K562 (cell line): ENCODE results near the gene YAF2. TPM values are rescaled to one million over a fixed set of nuclear protein-coding genes. Genes with fewer than 3 reads are reported as not detected.

ENCODE experiments used
- ARID2 ChIP-seq: fragments of 450-650 bp; IDR thresholded peaks from 2 replicates; pipeline ENCODE4 v1.6.1; 2017; ENCODE audit warnings: antibody characterized with exemption, mild to moderate bottlenecking
- C11orf30 ChIP-seq: fragments of 450-650 bp; IDR thresholded peaks from 2 replicates; pipeline ENCODE4 v1.6.1; 2016; ENCODE audit warnings: low read depth, mild to moderate bottlenecking
- GTF2E2 ChIP-seq: fragments of 200-800 bp; sonication (Bioruptor generic); IDR thresholded peaks from 2 replicates; pipeline ENCODE4 v1.6.1; 2016; ENCODE audit warnings: missing genetic modification characterization, missing compliant biosample characterization
- MLLT1 ChIP-seq, 2 experiments: fragments of 450-650 bp; IDR thresholded peaks; 2 replicates each; pipeline ENCODE4 v1.6.1; 2016
- NCOA2 ChIP-seq, 2 experiments: fragments of 450-650 bp; IDR thresholded peaks; 2 replicates each; pipeline ENCODE4 v1.6.1; 2018; ENCODE audit warnings: mild to moderate bottlenecking in 2 of 2, moderate library complexity in 1 of 2; ENCODE audit not compliant: partially characterized antibody in 2 of 2
- NR4A1 ChIP-seq, 2 experiments: fragments of 250-450 bp in 1 of 2; fragments of 450-650 bp in 1 of 2; sonication (Bioruptor Pico) in 1 of 2; IDR thresholded peaks; 2 replicates each; pipeline versions ENCODE4 v1.4.0 to v1.6.1; 2016 to 2020; ENCODE audit warnings: mild to moderate bottlenecking in 2 of 2, missing compliant biosample characterization in 1 of 2, missing genetic modification characterization in 1 of 2, moderate library complexity in 1 of 2
- SAFB2 ChIP-seq: fragments of 200-400 bp; formaldehyde crosslinking; IDR thresholded peaks from 2 replicates; pipeline ENCODE4 v1.6.1; 2018; ENCODE audit warnings: borderline replicate concordance, low read length, low read depth, moderate library complexity; ENCODE audit not compliant: severe bottlenecking
- SRSF3 ChIP-seq: fragments of 200-400 bp; formaldehyde crosslinking; IDR thresholded peaks from 2 replicates; pipeline ENCODE4 v1.6.1; 2016; ENCODE audit warnings: mild to moderate bottlenecking, low read length, moderate library complexity; ENCODE audit not compliant: insufficient read depth
- SRSF9 ChIP-seq: fragments of 200-400 bp; formaldehyde crosslinking; IDR thresholded peaks from 2 replicates; pipeline ENCODE4 v1.6.1; 2017; ENCODE audit warnings: low read depth, low read length, borderline replicate concordance
- TEAD1 ChIP-seq, 2 experiments: fragments of 450-650 bp in 1 of 2; sonication (generic) in 1 of 2; formaldehyde crosslinking; IDR thresholded peaks; 2 replicates each; pipeline versions ENCODE4 v1.4.0 to v1.8.0; 2020 to 2022; ENCODE audit warnings: mild to moderate bottlenecking in 2 of 2, missing genetic modification reagents in 1 of 2
- ZNF408 ChIP-seq: fragments of 250-450 bp; sonication (Bioruptor Pico); IDR thresholded peaks from 2 replicates; pipeline ENCODE4 v1.4.0; 2020; ENCODE audit warnings: low read depth, mild to moderate bottlenecking, moderate library complexity
- polyA plus RNA-seq, 8 experiments: library from polyadenylated mRNA; depleted of rRNA in 4 of 8; stranded (reverse) in 5 of 8; unstranded in 3 of 8; fragments of >200 nt; fragmentation: Nextera tagmentation in 2 of 8; fragmentation: Illumina TruSeq in 1 of 8; extraction: Ambion mirVana in 2 of 8; extraction: Trizol in 1 of 8; gene quantifications; 2 replicates each; pipeline versions ENCODE4 v1.2.1 to v1.2.3, GENCODE V29; 2011 to 2014; ENCODE audit warnings: inconsistent platforms in 1 of 8, missing spikeins in 1 of 8
- total RNA-seq, 7 experiments: library from RNA; depleted of rRNA in 6 of 7; stranded (reverse); fragments of >200 nt in 6 of 7; fragmentation: Illumina TruSeq in 2 of 7; extraction: Trizol in 2 of 7; gene quantifications; 2 replicates each; pipeline versions ENCODE4 v1.2.1 to v1.2.3, GENCODE V29; 2011 to 2021; ENCODE audit warnings: low replicate concordance in 1 of 7
- TF ChIP-seq, protein P1 (sequence below): fragments of 200-800 bp; sonication (Bioruptor generic); IDR thresholded peaks from 2 replicates; pipeline ENCODE4 v1.6.1; 2017; ENCODE audit warnings: missing genetic modification characterization, missing compliant biosample characterization
- TF ChIP-seq, protein P2 (sequence below): sonication (generic); formaldehyde crosslinking; IDR thresholded peaks from 2 replicates; pipeline ENCODE4 v1.8.0; 2022; ENCODE audit warnings: missing genetic modification reagents, mild to moderate bottlenecking, borderline replicate concordance
- TF ChIP-seq, protein P3 (sequence below): fragments of 250-450 bp; sonication (Bioruptor Pico); IDR thresholded peaks from 2 replicates; pipeline ENCODE4 v1.8.0; 2022; ENCODE audit warnings: inconsistent platforms, mild to moderate bottlenecking, moderate library complexity, borderline replicate concordance
- TF ChIP-seq, protein P4 (sequence below): fragments of 450-650 bp; IDR thresholded peaks from 2 replicates; pipeline ENCODE4 v1.6.1; 2018; ENCODE audit warnings: mild to moderate bottlenecking, low read depth; ENCODE audit not compliant: partially characterized antibody

Gene YAF2
- total and polyA plus RNA-seq, 9 of the 15 experiments (the other 6 are each of a cell fraction or from before 2014, with no cell fraction given), result 10.6 to 26.4 (median 21.3) TPM

GRCh38 chr12:42238240-42239140 lies at the start of gene YAF2 (continued):
- TF ChIP-seq, protein P1, sequence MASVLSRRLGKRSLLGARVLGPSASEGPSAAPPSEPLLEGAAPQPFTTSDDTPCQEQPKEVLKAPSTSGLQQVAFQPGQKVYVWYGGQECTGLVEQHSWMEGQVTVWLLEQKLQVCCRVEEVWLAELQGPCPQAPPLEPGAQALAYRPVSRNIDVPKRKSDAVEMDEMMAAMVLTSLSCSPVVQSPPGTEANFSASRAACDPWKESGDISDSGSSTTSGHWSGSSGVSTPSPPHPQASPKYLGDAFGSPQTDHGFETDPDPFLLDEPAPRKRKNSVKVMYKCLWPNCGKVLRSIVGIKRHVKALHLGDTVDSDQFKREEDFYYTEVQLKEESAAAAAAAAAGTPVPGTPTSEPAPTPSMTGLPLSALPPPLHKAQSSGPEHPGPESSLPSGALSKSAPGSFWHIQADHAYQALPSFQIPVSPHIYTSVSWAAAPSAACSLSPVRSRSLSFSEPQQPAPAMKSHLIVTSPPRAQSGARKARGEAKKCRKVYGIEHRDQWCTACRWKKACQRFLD (CRISPR knock-in tag), result peak; percentile 17; the same call in 1 of the 2 replicates
- TF ChIP-seq TEAD1 (CRISPR knock-in tag; IDR thresholded peaks at IDR 0.05), result no peak
- TF ChIP-seq, protein P2, sequence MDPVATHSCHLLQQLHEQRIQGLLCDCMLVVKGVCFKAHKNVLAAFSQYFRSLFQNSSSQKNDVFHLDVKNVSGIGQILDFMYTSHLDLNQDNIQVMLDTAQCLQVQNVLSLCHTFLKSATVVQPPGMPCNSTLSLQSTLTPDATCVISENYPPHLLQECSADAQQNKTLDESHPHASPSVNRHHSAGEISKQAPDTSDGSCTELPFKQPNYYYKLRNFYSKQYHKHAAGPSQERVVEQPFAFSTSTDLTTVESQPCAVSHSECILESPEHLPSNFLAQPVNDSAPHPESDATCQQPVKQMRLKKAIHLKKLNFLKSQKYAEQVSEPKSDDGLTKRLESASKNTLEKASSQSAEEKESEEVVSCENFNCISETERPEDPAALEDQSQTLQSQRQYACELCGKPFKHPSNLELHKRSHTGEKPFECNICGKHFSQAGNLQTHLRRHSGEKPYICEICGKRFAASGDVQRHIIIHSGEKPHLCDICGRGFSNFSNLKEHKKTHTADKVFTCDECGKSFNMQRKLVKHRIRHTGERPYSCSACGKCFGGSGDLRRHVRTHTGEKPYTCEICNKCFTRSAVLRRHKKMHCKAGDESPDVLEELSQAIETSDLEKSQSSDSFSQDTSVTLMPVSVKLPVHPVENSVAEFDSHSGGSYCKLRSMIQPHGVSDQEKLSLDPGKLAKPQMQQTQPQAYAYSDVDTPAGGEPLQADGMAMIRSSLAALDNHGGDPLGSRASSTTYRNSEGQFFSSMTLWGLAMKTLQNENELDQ (CRISPR knock-in tag), result no peak
- no peak for TF ChIP-seq SAFB2
- TF ChIP-seq NCOA2 (IDR thresholded peaks at IDR 0.05; ENCODE audit: partially characterized antibody in 2 of 2), result no peak
- TF ChIP-seq GTF2E2 (tag), result peak; percentile 64; the same call in 1 of the 2 replicates
- no peak for TF ChIP-seq ZNF408
- TF ChIP-seq NR4A1 (CRISPR knock-in tag; IDR thresholded peaks at IDR 0.05), result no peak
- no peak for TF ChIP-seq NR4A1 (tag; IDR thresholded peaks at IDR 0.05)
- TF ChIP-seq, protein P3, sequence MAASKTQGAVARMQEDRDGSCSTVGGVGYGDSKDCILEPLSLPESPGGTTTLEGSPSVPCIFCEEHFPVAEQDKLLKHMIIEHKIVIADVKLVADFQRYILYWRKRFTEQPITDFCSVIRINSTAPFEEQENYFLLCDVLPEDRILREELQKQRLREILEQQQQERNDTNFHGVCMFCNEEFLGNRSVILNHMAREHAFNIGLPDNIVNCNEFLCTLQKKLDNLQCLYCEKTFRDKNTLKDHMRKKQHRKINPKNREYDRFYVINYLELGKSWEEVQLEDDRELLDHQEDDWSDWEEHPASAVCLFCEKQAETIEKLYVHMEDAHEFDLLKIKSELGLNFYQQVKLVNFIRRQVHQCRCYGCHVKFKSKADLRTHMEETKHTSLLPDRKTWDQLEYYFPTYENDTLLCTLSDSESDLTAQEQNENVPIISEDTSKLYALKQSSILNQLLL (CRISPR knock-in tag), result no peak
- no peak for TF ChIP-seq MLLT1 (IDR thresholded peaks at IDR 0.05)
- no peak for TF ChIP-seq SRSF9
- TF ChIP-seq, protein P4, sequence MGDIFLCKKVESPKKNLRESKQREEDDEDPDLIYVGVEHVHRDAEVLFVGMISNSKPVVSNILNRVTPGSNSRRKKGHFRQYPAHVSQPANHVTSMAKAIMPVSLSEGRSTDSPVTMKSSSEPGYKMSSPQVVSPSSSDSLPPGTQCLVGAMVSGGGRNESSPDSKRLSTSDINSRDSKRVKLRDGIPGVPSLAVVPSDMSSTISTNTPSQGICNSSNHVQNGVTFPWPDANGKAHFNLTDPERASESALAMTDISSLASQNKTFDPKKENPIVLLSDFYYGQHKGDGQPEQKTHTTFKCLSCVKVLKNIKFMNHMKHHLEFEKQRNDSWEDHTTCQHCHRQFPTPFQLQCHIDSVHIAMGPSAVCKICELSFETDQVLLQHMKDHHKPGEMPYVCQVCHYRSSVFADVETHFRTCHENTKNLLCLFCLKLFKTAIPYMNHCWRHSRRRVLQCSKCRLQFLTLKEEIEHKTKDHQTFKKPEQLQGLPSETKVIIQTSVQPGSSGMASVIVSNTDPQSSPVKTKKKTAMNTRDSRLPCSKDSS, result no peak
- TF ChIP-seq ARID2, result no peak
- no peak for TF ChIP-seq C11orf30
- no peak for TF ChIP-seq SRSF3
